Left ventricle myocardium inferior (tissue), 1 donor: ENCODE data around the gene KLF6. TPM values are rescaled to one million over a fixed set of nuclear protein-coding genes. Genes with fewer than 3 reads are reported as not detected.

Experiments
- DNase-seq: peaks from one replicate; pipeline ENCODE4 v3.0.0-alpha.2; 2020
- H3K27ac ChIP-seq: fragments of 200-600 bp; replicated peaks from 2 replicates; pipeline ENCODE4 v1.8.0; 2021
- H3K27me3 ChIP-seq: fragments of 200-600 bp; 2 replicates; pipeline ENCODE4 v1.8.0; 2021; ENCODE audit warnings: low read depth
- H3K36me3 ChIP-seq: fragments of 200-600 bp; 2 replicates; pipeline ENCODE4 v1.8.0; 2021
- H3K4me1 ChIP-seq: fragments of 200-600 bp; 2 replicates; pipeline ENCODE4 v1.8.0; 2021
- H3K4me3 ChIP-seq: fragments of 200-600 bp; 2 replicates; pipeline ENCODE4 v1.8.0; 2021; ENCODE audit warnings: mild to moderate bottlenecking, moderate library complexity
- H3K9me3 ChIP-seq: fragments of 200-600 bp; replicated peaks from 2 replicates; pipeline ENCODE4 v1.8.0; 2021
- CTCF ChIP-seq: fragments of 200-600 bp; IDR thresholded peaks from 2 replicates; pipeline ENCODE4 v1.8.0; 2021; ENCODE audit warnings: antibody characterized with exemption, mild to moderate bottlenecking, borderline replicate concordance
- intact Hi-C: fragments of 100-400 bp; cut with micrococcal nuclease; formaldehyde crosslinking; loops from one replicate; pipeline ENCODE4 v1.11.0; 2022
- total RNA-seq: library from RNA; stranded (reverse); fragmentation: NEBNext Ultra II Directional; extraction: Animal tissue kit (Norgen Biotek cat#: 25700); gene quantifications from one replicate; pipeline ENCODE4 v1.2.1, GENCODE V29; 2021
- donor health status: DM: no; HTN: yes; CAD: no; lungs with severe emphysema.

Gene KLF6
- total RNA-seq, 1 donor from 2014 or later: 43.8 TPM

- Histone ChIP-seq H3K36me3 (no peaks in the 10 kb centered on the region), H3K27me3 (no peaks in the 10 kb centered on the region), H3K4me3 (peak overlapping the region; percentile 24), H3K4me1 (peaks cover 62% of the 10 kb centered on the region), H3K9me3 (no peaks in the 10 kb centered on the region), H3K27ac (peak overlapping the region; percentile 95)
- intact Hi-C loops: no loop called here
- no peak for DNase-seq
- no peak for TF ChIP-seq CTCF
These were observed 26.4 kb upstream of the KLF6 start for GRCh38 chr10:3811291-3811870.

- Histone ChIP-seq H3K27ac (peak overlapping the region; percentile 95), H3K4me1 (peaks cover 89% of the 10 kb centered on the region), H3K4me3 (peak overlapping the region; percentile 31), H3K9me3 (no peaks in the 10 kb centered on the region), H3K36me3 (no peaks in the 10 kb centered on the region), H3K27me3 (no peaks in the 10 kb centered on the region)
- no peak for TF ChIP-seq CTCF
- intact Hi-C loops: no loop called here
- no peak for DNase-seq
These were observed 23.7 kb upstream of the KLF6 start for GRCh38 chr10:3808689-3809199.

GRCh38 chr10:3807928-3808496 lies 23.0 kb upstream of the KLF6 start:
- Histone ChIP-seq H3K9me3 (no peaks in the 10 kb centered on the region), H3K27ac (peak overlapping the region; percentile 95), H3K4me1 (peaks cover 96% of the 10 kb centered on the region), H3K27me3 (no peaks in the 10 kb centered on the region), H3K4me3 (peak overlapping the region; percentile 31), H3K36me3 (no peaks in the 10 kb centered on the region)
- DNase-seq: no peak
- intact Hi-C loops: no loop called here
- TF ChIP-seq CTCF: no peak

DNA sequence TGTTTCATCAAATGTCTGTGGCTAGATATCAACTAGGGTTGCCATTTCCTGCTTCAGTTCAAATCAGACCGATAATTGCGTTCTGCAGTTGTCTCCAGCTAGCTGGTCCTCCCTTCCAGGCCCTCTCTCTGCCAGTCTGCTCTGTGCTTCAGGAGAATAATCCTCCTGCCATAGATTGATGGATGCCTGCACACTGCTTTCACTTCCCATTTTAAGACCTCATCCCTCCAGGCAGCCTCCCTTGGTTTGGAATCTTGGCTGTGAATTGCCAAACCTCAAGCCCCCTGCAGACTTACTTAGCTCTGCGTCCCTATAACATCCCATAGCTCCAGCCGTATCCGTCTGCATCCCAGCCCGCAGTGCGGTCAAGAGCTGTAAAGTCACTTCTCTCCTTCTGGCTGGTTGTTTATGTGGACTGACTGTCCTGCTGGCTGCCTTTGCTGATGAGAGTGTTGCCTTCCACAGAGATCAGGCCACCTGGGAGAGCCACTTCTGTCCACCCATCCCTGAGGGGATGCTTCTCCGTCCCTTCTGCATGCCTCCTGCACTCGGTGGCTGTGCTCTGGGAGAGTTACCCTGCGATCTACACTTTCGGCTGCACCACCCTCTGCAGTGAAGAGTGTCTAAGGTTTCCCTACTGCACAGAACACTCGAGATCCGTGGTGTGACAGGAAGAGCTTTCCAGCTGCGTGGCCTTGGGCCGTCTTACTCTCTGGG lies 22.4 kb upstream of the KLF6 start:
- Histone ChIP-seq H3K4me1 (peaks cover 100% of the 10 kb centered on the region), H3K9me3 (no peaks in the 10 kb centered on the region), H3K27me3 (no peaks in the 10 kb centered on the region), H3K27ac (peak overlapping the region; percentile 95), H3K4me3 (peak overlapping the region; percentile 31), H3K36me3 (no peaks in the 10 kb centered on the region)
- intact Hi-C loops: no loop called here
- TF ChIP-seq CTCF: no peak
- DNase-seq: no peak

DNA sequence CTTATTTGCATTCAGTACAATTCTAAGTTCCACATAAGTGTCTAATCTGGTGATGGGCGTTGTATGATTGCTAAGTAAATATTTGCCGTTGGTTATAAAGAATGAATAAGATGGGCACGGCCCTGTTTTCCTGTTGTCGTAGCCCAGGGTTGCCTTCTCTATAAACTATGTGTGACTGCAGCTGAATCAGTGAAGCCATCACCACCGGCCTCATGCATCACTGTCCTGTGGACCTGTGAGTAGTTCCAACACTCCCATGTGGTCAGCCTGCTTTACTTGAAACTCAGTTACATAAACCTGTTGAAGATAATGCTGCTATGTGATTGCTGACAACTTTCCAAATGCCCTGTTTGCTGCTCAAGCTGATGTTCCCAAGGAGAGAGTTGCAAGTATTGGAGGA lies 21.6 kb upstream of the KLF6 start:
- intact Hi-C loops: no loop called here
- no peaks in the 10 kb centered on the region for H3K36me3 ChIP-seq
- H3K9me3 ChIP-seq: no peaks in the 10 kb centered on the region
- no peak for TF ChIP-seq CTCF
- peaks cover 100% of the 10 kb centered on the region for H3K4me1 ChIP-seq
- H3K27me3 ChIP-seq: no peaks in the 10 kb centered on the region
- H3K27ac ChIP-seq: peak overlapping the region; percentile 95
- DNase-seq: no peak
- no peak overlapping the region for H3K4me3 ChIP-seq
